Measurements from ENCODE around the gene RAD52. TPM values are rescaled to one million over a fixed set of nuclear protein-coding genes. Genes with fewer than 3 reads are reported as not detected.

Gene RAD52
- 14.0 and 15.9 TPM in 2 replicates for total RNA-seq

GRCh38 chr12:949453-950191 lies at the start of gene RAD52:
TSS of gene RAD52 (minus strand) at chr12:949694. CDS start at chr12:933058, 16,636 bp downstream.

GRCh38 chr12:990661-991349 lies 41.3 kb upstream of the RAD52 start, which contains the start of gene ERC1:
TSS of gene ERC1 (plus strand) at chr12:991223. CDS start at chr12:1027904, 36,681 bp downstream.

Other genes with a start within 250 kb of the RAD52 start
- gene WNK1, start 197.1 kb downstream of the RAD52 start, total RNA-seq = 67.5 and 69.8 TPM in 2 replicates
- 30.4 and 30.7 TPM in 2 replicates for gene ERC1, start 41.5 kb upstream of the RAD52 start, total RNA-seq